LNCAP (cell line): ENCODE results near the gene CYP27B1.

Experiments used
- TF ChIP-seq, protein P1 (sequence below): fragments of 450-650 bp; IDR thresholded peaks from 2 replicates; pipeline ENCODE4 v1.5.1; 2017; ENCODE audit warnings: mild to moderate bottlenecking

Gene CYP27B1

DNA sequence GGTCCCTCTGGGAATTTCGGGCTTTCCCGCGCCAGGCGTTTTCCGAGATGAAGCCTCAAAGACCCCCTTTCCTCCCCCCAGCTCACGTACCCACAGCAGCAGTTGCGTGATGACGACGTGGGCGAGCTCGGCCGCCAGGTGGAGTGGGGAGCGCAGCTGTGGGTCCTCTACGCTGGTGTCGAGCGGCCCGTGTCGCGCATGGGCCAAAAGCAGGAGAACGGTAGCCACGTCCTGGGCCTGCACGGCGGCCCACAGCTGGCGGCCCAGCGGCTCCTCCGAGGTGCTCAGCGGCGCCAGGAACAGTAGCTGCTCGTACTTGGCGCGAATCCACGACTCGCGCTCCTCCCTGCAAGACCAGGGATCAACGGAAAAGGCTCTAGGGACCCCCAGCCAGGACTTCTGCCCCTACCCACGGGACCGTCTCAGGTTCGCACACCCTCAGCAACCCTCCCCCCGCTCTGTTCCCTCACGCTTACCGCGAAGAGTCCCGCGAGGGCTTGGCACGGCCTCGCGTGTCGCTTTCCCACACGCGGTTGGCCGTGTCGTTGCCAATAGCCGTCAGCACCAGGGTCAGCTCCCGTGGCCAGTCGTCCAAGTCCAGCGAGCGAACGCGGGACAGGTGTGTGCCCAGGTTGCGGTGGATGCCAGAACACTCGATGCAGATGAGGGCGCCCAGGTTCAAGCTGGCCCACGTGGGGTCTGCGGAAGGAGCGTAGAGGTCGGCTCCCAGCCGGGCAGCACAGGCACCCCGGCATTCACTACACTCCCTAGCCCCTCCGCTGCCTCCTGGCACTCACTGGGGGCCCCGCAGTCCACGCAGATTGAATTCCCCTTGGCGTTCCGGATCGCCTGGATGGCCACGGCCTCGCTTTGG, 39.8 kb downstream of the CYP27B1 start:
- TF ChIP-seq, protein P1, sequence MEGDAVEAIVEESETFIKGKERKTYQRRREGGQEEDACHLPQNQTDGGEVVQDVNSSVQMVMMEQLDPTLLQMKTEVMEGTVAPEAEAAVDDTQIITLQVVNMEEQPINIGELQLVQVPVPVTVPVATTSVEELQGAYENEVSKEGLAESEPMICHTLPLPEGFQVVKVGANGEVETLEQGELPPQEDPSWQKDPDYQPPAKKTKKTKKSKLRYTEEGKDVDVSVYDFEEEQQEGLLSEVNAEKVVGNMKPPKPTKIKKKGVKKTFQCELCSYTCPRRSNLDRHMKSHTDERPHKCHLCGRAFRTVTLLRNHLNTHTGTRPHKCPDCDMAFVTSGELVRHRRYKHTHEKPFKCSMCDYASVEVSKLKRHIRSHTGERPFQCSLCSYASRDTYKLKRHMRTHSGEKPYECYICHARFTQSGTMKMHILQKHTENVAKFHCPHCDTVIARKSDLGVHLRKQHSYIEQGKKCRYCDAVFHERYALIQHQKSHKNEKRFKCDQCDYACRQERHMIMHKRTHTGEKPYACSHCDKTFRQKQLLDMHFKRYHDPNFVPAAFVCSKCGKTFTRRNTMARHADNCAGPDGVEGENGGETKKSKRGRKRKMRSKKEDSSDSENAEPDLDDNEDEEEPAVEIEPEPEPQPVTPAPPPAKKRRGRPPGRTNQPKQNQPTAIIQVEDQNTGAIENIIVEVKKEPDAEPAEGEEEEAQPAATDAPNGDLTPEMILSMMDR = no peak

DNA sequence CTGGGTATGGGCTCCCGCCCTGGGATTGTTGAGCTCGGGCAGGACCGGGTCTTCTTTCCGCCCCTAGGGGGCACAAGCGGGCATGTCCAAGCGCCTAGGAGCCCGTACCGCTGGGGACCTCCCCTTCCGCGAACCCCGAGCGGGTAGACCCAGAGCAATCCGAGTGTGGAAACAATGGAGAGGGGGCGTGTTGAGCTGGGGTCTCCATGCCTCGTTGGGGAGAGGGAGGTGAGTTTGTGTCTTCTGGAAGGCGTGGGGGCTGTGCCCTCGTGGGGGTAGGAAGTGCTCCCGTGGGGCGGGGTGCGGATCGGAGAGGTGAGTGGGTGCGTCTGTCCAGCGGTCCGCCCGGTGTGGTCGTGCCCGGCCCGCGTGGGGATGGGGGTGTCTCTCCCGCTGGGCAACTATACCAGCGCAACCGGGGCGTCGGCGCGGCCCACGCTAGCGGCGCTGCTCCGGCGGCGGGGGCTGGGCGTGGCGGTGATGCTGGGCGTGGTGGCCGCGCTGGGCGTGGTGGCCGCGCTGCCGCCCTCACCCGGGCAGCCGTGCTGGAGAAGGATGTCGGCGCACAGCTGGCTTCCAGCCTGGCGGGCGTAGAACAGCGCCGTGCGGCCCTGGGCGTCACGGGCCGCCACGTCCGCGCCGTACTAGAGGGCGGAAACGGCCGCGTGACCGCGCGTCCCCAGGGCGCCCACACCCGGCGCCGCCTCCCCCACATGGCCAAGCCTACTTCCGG, 40.6 kb downstream of the CYP27B1 start:
- TF ChIP-seq, protein P1 = peak; percentile 86

DNA sequence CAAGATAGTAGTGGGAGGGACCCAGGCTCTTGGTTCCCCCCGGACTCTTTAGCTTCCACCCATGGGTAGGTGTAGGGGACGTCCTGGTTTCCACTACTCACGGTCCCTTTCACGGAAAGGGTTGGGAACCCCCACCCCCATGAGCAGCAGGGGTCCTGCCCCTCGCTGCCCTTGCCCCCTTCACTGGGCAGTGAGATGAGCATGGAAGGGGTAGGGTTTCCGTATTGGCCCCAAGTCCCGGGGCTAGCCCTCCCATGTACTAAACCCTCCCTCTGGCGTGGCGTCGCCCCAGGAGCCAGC, 41.1 kb downstream of the CYP27B1 start:
- TF ChIP-seq, protein P1 = no peak

DNA sequence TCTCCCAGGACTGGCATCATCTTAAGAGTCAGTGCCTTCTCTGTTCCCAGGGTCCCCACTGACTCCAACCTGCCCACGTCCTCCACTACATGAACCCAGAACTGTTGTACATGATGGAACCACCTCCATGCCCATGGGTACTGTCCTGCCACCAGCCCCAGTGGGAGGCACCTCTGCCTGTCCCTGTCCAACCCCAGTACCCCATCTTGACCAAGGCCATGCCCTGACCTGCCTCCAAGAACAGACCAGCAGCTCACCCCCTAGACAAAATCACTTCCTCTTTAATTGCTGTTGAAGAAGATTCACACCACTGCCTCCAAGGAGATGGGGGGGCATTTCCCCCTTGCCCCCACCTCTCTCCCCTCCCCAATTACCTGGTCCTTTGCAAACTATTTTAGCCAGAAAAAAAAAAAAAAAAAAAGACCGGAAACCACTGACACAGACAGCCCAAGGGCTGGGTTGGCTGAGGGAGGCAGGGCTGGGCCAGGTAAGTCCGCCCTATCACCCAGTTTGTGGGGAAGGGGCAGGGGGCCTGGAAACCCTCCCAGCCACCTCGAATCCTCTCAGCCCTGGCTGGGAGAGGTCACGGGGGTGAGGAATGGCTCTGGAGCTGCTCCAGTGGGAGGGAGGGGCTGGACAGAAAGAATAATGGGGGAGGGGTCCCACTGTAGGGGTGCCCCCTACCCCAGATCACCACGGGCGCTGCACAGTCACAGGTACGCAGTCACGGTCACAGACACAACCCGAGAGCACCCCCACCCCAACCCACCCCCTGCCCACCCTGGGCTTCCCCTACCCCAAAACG, 41.7 kb downstream of the CYP27B1 start:
- TF ChIP-seq, protein P1 = no peak

DNA sequence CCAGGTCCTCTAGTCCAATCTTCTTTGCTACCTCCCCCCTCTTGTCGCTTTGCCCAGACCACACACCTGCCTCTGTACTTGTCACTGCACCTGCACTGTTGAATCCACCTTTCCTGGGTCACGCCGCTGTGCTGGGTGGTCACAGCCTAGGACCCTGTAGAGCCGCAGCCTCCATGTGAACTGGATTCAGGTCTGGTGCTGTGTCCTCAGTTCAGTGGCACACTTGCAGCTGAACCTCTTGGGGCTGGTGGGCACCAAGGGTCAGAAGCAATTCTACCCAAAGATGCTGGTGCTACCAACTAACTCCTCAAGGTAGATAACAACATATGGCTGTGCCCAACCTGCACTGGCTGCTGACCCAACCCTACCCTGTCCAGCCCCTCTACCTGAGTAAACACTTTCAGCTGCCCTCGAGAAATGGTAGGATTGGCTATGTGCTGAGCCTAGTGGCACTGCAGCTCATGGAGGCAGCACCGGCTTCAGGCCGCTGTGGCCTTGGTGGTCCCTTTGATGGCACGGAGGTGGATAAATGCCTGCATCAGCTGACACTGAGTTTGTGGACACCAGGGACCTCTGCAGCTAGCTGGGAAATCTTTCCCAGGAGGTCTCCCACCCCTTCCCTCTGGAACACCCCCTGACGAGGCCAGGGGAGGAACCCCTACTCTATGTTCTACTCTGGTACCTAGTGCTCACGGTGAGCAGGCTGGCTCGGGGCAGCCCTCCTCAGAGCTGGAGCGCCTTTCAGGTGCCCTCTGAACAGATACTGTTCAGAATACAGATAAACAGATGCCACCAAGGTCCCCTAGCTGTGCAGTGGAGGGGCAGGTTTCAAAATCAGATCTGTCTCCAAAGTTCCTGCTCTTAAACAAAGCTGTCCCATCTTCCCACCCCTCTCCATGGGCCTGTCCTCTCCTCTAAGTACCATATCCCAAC, 42.6 kb downstream of the CYP27B1 start:
- TF ChIP-seq, protein P1 = no peak

DNA sequence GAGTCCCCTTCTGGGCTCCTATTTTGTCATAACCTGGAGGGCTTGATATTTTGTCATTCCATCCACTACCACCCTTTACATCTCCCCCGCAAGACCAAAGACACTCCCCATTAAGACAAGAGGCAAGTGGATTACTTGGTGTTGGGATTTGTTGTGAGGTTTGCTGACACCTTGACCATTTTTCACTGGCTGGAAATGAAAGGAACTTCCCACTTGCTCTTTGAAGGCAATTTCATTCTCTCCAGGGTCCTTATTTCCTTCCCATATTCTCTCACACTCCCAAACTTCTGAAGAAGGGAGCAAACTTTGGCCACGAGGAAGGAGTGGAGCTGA, 43.3 kb downstream of the CYP27B1 start:
- TF ChIP-seq, protein P1 = no peak
